ENCODE measurements around the gene TUBE1.
"Not testable (repeated sequence)": the region's sequence is repeated elsewhere in the genome, so short reads cannot be mapped to it uniquely, and the experiment has no call there.

Gene TUBE1

DNA sequence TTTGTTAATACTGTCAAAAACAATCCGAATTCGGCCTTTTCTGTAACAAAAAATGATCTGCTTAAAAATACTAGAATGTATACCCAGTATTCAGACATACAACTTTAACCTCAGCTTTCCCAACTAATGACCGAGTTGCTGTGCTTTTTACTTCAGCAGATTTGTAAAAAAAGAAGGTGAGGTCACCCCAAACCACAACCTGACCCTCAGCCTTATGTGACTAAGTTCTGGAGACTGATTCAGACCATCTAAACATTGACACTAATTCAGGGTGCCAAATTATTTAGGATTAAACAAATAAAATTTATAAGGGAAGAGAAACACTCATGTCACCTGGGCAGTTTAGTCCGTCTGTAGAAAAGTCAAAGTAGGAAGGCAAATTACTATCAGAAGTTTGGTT is 25.7 kb downstream of the TUBE1 start:
- DNase-seq = no peak

DNA sequence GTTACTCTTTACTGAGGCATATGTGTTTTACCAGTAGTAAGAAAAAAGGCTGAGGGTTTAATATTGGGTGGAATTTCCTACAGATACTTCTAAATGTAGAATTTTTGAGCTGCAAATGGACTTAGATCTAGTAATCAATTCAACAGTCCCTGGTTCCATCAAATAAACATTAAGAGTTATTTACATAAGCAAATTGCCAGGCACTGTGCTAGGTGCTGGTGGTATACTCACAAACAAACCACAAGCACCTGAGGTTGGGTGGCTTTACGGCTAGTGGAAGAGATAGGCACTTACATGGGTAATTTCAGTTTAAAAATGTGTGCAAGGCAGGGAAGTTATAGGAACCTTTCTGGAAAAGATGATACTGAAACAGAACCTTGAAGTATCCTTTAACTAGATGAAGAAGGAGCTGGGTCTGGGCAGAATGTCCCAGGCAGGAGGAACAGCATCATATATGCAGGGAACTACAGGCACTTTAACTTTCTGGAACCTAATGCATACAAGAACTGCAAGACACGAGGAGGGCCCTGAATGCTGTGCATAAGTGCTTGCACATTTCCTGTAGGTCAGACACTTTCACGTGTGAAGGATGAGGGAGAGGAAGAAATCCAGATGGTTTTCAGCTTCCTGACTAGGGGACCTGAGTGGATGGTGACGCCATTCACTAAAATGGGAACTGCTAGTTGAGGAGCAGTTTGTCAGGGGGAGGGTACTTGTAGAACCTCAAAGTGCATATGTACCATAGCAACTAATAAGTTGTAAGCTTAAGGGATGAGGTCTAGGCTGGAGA is 28.8 kb downstream of the TUBE1 start:
- no peak for DNase-seq

DNA sequence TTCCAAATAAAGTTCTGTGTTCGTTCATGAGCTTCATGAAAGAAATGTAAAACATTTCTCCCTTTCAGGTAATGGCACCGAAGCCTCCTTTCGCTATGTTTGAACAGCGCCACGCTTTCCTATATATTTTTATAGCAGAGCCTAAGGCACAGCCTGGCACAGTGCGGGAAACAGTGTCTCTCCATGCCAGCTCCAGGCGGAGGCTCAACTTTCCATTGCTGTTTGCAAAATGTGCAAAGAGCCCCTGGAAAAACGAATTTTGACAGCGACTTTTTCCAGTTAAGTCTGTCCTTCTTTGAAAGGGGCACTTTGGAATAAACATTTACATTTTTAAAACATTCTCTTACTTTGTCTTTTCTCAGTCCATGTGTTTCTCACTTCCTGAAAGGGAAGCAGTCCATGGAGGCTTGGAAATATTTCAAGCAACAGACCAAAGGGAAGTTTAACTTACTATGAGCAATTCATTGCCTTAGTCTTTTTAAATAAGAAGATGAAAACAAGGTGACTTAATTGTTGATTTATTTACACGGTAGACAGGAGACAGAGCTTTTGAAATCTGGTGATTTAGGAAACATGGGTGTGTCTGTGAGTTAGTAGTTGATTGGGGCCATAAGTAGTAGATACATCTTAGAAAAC is 32.6 kb downstream of the TUBE1 start:
- no peak for DNase-seq

DNA sequence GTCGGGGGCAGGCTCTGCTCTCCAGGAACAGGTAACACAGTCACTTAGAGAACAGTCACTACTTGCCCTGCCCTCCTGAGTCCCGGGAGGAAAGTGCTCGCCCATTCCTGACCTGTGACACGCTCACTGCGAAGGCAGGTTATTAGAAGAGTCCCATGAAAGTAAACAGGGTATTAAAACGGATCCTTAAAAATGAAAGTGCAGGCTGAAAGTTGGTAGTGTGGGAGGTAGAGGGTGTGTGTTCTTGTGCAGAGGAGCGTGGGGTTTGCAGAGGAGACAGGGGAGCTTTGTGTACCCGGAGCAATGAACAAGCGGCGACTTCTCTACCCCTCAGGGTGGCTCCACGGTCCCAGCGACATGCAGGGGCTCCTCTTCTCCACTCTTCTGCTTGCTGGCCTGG is 33.3 kb downstream of the TUBE1 start, which contains the start of gene CCN6:
CCN6 (plus strand) TSS at position 104 of the 400 bp plus-strand sequence; CDS start at position 358, 254 bp downstream.
- DNase-seq = no peak

DNA sequence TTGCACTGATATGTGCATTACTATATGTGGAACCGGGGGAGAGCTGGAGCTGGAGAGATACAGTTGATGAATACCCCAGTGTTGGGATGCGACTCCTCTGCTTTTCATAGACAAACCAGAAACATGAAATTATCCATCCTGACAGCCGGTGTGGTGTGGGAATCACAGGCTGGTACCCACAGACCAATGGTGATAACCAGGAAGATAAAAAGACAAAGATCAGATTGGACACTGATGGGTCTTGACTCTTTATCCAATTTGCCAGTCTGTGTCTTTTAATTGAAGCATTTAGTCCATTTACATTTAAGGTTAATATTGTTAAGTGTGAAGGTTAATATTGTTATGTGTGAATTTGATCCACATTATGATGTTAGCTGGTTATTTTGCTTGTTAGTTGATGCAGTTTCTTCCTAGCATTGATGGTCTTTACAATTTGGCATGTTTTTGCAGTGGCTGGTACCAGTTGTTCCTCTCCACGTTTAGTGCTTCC is 36.0 kb downstream of the TUBE1 start:
- DNase-seq = not testable (repeated sequence)

DNA sequence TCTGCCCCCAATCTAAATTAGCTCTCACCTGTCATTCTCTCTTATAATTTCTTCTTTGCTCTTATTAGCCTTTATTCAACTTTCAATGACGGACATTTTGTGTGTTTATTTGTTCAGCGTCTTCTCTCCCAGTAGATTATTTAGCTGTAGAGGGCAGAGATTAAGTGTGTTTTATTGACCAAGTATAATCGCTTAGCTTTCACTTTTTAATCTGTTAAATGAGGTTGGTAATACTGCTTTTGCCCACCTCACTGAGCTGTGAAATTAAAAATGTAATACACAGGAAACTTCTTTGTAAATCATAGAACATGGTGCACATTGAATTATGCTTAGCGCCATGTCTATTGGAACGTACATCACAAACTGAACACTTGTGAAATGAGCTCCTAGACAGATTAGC is 36.9 kb downstream of the TUBE1 start:
- DNase-seq = no peak

DNA sequence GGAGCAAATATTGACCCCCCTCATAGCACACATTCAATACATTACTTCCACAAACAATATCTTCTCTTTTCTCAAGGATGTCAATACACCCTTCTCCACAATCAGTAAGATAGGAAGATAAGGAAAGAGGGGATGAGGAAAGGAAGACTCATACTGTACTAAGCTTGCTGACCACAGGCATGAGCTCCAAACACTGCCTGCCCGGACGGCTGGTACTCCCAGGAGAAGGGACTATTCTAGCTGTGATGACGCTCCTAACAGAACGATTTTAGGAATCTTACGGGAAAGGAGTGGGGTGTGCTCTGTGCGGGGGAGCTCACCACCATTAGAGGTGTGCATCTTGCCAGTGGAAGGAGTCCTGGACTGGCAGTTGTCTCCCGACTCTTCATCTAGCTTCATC is 37.3 kb downstream of the TUBE1 start:
- no peak for DNase-seq

DNA sequence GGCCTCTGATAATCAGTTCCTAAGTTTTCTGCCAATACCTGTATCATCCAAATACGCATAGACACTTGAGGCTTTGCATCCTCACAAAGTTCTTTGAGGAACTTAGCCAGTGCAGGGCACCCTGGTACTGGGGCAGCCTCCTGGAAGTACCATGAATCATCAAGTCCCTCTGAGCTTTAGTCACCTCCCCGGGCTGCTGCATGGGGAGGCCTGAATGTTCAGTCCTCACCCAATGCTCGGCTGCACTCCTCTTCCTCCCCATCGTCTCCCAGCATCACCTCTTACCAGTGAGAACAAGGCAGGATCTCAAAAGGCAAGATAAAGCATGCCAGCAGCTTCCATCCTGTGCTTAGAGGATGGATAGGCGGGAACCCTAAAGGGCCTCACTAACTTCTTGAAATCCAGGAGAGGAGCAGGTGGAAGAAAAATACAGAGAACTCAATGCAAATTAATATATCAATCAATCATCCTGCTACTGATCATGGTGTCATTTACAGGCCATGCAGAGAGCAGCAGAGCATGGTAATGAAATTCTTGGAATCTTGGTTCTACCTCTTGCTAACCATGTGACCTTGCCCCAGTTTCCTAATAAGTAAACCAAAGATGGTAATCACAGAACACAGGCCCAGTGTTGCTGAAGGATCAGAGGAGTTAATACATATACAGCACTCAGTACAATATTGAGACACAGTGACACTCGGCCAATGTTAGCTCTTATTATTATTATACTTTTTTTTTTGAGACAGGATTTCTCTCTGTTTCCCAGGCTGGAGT is 38.1 kb downstream of the TUBE1 start:
- no peak for DNase-seq

DNA sequence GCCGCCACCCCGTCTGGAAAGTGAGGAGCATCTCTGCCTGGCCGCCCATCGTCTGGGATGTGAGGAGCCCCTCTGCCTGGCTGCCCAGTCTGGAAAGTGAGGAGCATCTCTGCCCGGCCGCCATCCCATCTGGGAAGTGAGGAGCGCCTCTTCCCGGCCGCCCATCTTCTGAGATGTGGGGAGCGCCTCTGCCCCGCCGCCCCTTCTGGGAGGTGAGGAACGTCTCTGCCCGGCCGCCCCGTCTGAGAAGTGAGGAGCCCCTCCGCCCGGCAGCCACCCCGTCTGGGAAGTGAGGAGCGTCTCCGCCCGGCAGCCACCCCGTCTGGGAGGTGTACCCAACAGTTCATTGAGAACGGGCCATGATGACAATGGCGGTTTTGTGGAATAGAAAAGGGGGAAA is 39.8 kb downstream of the TUBE1 start:
- not testable (repeated sequence) for DNase-seq

DNA sequence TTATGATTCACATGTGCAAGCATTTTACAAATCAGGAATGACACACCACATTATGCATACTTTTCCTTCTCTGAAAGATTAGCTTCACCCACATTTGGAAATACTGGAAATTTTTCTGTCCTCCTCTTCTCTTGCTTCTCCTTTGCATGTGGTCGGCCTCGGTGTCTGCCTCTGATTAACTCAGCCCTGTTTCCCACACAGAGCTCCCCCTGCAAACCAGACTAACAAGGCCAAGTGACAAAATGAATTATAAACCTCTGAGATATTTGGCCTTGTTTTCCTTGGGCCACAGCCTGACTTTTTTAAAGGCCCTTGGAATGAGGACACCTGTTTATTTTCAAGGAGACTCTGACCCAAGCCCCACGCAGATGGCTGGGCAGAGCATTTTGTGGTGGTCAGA is 42.4 kb downstream of the TUBE1 start:
- no peak for DNase-seq

DNA sequence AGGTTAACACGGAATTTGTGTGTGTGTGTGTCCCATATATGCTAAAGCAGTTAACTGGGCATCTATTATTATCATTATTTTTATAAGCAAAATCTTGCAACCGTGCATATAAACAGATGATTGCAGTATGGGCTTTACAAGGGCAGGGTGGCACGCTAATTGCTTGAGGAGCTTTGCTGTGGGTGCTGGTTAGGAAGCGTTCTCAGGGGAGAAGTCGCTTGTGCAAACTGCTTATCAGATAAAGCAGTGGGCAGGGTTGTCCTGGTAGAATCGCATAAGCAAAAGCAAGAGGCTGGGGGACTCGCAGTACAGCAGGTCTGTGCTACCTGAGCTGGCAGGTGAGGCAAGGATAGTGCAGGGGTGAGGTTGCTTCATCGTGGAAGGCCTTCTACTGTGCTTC is 43.1 kb downstream of the TUBE1 start:
- no peak for DNase-seq

DNA sequence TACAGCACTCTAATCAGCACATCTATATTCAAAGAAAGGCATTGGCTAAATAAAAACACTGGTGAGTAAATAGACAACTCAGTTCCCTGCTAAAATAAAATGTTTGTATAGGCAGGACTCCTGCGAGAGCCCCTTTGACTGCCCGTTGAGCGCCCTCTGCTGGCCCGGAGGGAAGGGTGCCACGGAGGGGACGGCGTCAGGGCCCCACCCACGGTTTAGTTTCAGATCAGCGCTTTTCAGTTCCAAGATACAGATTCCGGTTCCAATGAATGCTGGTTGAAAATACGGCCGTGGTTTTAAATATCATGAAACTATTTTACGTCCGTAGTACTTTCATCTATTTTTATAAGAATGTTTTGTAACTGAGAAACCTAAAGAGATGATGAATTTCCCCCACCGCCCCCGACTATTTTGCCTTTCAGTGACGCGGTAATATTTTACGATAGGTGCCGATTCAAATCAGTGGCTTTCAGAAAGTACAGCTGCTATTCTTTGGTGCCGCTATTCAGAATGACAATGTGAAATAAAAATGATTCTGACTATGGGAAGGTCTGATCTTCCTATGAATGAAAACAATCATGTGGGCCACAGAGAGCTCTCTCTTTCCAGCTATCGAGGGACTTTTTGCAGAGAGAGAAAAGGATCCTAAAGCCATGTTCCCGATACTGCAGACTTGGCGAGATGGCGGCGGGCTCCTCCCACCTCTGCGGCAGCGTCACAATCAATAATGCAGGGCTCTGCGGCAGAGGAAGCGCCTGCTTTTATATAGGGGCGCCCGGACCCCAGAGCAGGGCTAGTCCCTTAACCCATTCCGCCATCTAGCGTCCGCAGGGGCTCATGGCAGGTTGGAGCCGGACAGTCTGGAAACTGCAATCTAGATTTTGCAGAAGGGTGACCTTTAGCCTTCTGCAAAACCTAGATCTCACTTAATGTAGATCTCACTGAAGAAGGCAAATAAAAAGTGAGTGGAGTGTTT is 44.0 kb downstream of the TUBE1 start:
- peak; percentile 89 for DNase-seq

DNA sequence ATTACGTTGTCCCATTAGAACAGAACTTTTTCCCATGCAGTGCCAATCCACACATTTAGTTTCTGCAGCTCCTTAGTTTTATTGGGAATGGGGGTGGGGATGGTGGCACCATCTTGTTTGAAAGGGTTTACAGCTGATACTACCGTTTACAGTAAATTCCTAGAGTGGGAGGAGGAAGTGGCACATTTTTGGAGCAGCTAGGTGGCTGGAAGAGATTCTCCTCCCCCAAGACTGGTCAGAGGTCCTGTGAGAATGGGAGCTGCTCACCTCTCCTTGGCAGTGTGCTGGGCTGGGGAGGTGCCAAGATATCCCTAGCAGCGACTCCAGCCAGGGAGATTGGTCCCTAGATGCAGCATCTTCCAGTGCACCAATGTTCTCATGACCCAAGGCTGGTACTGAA is 45.7 kb downstream of the TUBE1 start:
- no peak for DNase-seq

DNA sequence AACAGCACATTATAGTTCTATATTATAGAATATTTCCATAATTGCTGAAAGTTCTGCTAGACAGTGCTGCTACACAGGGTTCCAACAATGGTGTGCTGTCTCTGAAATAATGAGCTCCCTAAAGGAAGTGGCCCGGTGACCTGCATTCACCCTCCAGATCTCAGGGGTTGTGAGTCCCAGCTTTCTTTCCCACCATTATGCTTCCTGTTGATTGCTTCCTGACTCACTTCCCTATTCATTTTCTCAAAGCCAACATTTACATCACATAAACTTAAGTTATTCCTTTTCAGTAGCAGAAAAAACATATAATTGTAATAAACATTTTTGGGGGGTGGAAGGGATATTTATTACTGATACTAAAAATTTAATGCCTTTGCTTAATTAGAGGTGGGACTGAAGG is 46.3 kb downstream of the TUBE1 start:
- no peak for DNase-seq

DNA sequence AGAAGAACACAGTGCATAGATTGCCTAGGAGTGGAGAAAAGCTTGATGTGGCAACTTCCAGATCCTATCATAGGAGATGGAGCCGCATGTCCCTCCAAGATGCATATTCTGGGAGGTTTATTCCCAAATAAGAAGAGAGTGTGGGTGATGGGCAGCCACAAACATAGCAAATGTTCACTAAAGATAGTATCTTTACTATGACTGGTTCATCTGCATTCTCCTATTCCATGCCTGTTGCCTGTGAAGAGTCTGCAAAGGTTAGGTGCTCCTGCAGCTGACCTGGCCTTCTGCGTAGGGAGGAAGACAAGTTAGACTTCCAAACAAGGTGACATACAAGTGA is 47.9 kb downstream of the TUBE1 start:
- DNase-seq = no peak

DNA sequence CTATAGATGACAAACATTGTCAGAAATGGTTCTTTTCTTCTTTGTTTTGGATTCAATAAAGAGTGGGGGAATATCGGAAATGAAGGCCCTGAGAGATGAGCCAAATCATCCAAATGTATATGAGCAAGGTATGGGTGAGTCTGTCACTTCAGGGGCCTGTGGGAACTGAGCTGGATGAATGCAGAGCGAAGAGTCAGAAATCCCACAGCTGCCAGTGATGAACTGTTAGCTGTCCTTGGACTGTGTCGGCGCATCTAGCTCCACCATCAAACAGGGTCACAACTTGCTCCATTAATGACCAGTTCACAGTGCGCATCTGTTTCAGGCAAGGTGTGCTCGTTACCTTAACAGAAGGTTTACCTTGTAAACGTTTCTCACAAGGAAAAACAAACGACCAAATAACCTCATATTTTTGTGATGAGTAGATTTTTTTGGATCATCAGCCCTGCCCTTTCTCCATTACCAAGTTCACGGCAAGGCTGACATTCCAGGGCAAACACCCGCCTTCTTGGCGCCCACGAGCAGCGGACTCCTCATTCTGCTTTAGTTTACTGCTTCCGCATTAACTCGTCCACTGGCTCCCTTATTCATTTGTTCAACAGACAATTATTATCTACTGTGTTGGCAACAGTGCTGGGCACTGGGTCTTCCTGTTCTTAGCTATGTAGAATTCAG is 48.4 kb downstream of the TUBE1 start:
- no peak for DNase-seq

DNA sequence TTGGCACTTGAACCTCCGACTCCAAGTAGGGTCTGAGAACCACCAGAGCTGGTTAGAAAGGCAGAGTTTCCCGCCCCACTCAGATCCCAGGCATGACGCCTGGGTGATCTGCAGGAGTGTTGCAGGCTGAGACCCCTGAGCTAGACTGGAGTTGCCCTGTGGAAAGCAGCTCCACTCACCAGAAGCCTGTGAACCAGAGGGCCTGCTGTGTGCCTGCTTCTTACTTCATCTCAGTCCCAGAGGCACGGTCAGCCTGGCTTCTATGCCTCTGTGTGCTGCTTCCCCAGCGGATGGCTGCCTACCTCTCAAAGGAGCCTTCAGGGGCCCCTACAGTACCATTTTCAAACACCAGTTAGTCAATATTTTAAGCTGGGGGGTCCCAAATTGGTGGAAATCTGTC is 49.0 kb downstream of the TUBE1 start:
- no peak for DNase-seq

DNA sequence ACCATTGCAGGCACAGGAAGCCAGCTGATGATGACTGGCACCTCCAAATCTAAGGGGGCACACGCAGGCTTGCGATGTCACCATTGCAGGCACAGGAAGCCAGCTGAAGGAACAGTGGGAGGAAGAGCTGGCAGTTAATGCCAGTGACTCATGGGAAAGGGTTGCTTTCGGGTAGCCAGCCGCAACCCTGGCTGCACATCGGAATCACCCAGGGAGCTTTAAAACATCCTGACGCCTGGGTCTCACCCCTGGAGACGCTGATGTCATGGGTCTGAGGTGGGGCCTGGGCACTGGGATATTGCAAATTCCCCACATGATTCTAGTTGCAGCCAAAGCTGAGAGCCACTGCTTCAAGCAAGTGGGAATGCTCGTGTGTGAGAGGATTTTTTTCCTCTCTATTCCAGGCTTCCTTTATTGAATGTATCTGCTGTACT is 49.5 kb downstream of the TUBE1 start:
- DNase-seq = peak; percentile 65

DNA sequence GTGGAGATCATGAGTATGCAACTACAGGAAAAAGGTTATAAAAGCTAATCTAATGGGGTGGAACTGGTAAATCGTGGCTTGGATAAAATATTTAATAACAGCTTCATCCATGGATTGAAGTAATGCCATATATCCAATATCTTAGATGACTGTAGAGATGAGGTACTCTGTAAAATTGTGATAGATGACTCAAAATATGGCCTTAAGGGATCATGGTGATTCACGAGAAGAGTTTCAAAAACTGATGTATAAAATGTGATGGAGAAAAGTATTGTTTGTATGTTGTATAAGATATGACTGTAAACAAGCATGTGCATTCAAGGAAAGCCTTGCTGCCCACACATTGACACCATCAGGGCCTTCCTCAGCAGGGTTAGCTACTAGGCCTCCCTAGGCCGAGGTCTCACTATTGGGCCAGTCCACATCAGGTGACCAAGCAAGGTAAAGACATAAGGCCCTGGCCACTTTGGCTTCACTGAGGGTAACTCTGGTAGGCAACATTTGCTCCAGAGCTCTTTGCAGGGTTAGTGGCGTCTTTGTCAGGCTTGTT is 51.1 kb downstream of the TUBE1 start:
- no peak for DNase-seq

DNA sequence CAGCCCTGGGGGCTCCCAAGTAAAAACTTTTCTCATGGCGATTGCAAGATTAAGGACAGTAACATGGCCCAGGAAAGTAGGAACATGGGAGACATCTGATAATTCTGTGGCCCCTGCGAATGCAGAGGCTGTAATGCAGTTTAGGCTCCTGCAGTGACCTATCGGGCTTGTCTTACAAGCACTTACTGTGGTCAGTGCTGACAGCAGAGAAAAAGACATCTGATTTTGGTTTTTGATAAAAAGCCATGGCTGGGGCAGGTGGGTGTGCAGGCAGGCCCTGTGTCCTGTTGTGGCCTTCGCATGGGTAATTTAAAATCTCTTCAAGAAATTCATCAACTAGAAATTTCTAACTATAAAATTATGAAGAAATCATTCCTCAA is 52.7 kb downstream of the TUBE1 start:
- DNase-seq = no peak

DNA sequence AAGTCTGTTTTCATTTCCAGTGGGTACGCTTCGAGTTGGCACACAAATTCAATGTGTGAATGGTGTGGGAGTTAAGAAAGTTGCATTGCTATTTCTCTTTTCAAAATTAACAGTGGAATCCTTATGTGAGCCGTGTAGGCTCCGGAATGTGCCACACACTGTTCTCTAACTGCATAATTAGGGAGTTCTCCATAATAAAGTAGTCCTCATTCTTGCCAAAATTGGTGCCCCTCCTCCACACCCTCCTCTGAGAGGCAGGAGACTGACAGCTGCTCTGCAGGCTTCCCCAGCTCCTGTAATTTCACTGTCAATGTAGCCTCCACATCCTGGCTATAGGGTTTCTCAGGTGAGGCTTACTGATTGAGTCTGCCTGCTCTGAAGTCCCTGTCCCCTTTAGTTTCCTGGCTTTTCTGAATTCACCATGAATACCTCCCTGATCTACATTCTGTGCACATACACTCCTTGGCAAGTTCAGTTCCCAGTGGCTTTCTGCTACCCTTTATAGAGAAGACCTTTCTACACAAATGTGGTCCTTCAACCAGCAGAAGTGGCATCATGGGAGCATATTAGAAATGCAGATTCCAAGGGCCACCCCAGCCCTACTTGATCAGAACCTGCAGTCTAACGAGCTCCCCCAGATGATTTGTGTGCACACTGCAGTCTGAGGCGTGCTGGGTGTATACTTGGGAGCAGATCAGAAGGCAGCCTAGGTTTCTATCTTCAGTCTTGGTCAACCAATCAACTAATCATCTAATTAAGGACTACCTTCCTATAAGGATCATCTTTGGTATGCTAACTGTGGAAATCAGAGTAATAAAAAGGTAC is 53.3 kb downstream of the TUBE1 start:
- no peak for DNase-seq
